ENCODE results near the gene RNF182.
"Not testable (repeated sequence)": the region's sequence is repeated elsewhere in the genome, so short reads cannot be mapped to it uniquely, and the experiment has no call there.

The RNF182 gene

GRCh38 chr6:13953061-13953705 is 28.4 kb downstream of the RNF182 start:
- Mint-ChIP-seq H3K36me3 (peaks cover 0 to 3% of the 10 kb centered on the region in 2 donors), H3K4me1 (no peaks in the 10 kb centered on the region), H3K27me3 (peaks cover 7 to 10% of the 10 kb centered on the region in 2 donors), H3K9me3 (peaks cover 3 to 4% of the 10 kb centered on the region in 2 donors), H3K4me3 (no peak overlapping the region), H3K27ac (no peak overlapping the region)
- no peak for DNase-seq
- ATAC-seq (replicated peaks), result no peak

GRCh38 chr6:13965582-13966127 is 40.9 kb downstream of the RNF182 start:
- H3K9me3 Mint-ChIP-seq, result peaks cover 3 to 4% of the 10 kb centered on the region in 2 donors
- H3K4me1 Mint-ChIP-seq, result peaks cover 4 to 10% of the 10 kb centered on the region in 2 donors
- H3K27ac Mint-ChIP-seq, result no peak overlapping the region
- no peaks in the 10 kb centered on the region for H3K36me3 Mint-ChIP-seq
- H3K27me3 Mint-ChIP-seq, result peaks cover 18 to 20% of the 10 kb centered on the region in 2 donors
- ATAC-seq (replicated peaks) (peak; percentile 31 to 42), DNase-seq (no peak)
- H3K4me3 Mint-ChIP-seq, result no peak overlapping the region

GRCh38 chr6:13971303-13971702 is 46.6 kb downstream of the RNF182 start:
- no peak overlapping the region for H3K4me3 Mint-ChIP-seq
- no peaks in the 10 kb centered on the region for H3K4me1 Mint-ChIP-seq
- peaks cover 7 to 24% of the 10 kb centered on the region in 2 donors for H3K27me3 Mint-ChIP-seq
- ATAC-seq (replicated peaks) (no peak), DNase-seq (no peak)
- peaks cover 21% of the 10 kb centered on the region in 2 donors for H3K9me3 Mint-ChIP-seq
- peaks cover 7% of the 10 kb centered on the region in 2 donors for H3K36me3 Mint-ChIP-seq
- no peak overlapping the region for H3K27ac Mint-ChIP-seq

- H3K4me1 Mint-ChIP-seq; ATAC-seq (replicated peaks); H3K27ac Mint-ChIP-seq; DNase-seq; H3K36me3 Mint-ChIP-seq; H3K4me3 Mint-ChIP-seq: not testable (repeated sequence)
- H3K9me3 Mint-ChIP-seq, result peaks cover 21% of the 10 kb centered on the region in 2 donors
- peaks cover 14 to 28% of the 10 kb centered on the region in 2 donors for H3K27me3 Mint-ChIP-seq
Observed at GRCh38 chr6:13972602-13973001, 47.9 kb downstream of the RNF182 start.

GRCh38 chr6:13973422-13973821 is 48.7 kb downstream of the RNF182 start:
- ATAC-seq (replicated peaks); H3K36me3 Mint-ChIP-seq; DNase-seq; H3K27ac Mint-ChIP-seq; H3K4me3 Mint-ChIP-seq; H3K4me1 Mint-ChIP-seq: not testable (repeated sequence)
- Mint-ChIP-seq H3K9me3 (peaks cover 21% of the 10 kb centered on the region in 2 donors), H3K27me3 (peaks cover 16 to 28% of the 10 kb centered on the region in 2 donors)

- Mint-ChIP-seq H3K4me1 (no peaks in the 10 kb centered on the region), H3K4me3 (no peak overlapping the region), H3K36me3 (no peaks in the 10 kb centered on the region), H3K27ac (no peak overlapping the region), H3K27me3 (peaks cover 21 to 24% of the 10 kb centered on the region in 2 donors), H3K9me3 (peaks cover 7 to 8% of the 10 kb centered on the region in 2 donors)
- ATAC-seq (replicated peaks) (no peak), DNase-seq (no peak)
Observed at GRCh38 chr6:13978102-13978640, 53.4 kb downstream of the RNF182 start.

GRCh38 chr6:13978787-13979186 is 54.0 kb downstream of the RNF182 start:
- H3K9me3 Mint-ChIP-seq, result peaks cover 1% of the 10 kb centered on the region in 2 donors
- H3K4me1 Mint-ChIP-seq, result no peaks in the 10 kb centered on the region
- no peaks in the 10 kb centered on the region for H3K36me3 Mint-ChIP-seq
- DNase-seq (no peak), ATAC-seq (replicated peaks) (no peak)
- no peak overlapping the region for H3K27ac Mint-ChIP-seq
- peaks cover 25 to 30% of the 10 kb centered on the region in 2 donors for H3K27me3 Mint-ChIP-seq
- no peak overlapping the region for H3K4me3 Mint-ChIP-seq

- peaks cover 30 to 36% of the 10 kb centered on the region in 2 donors for H3K27me3 Mint-ChIP-seq
Observed at GRCh38 chr6:13979284-13980171, 54.8 kb downstream of the RNF182 start.

GRCh38 chr6:13980534-13980933 is 55.8 kb downstream of the RNF182 start:
- H3K36me3 Mint-ChIP-seq, result no peaks in the 10 kb centered on the region
- H3K9me3 Mint-ChIP-seq, result no peaks in the 10 kb centered on the region
- H3K27ac Mint-ChIP-seq, result no peak overlapping the region
- ATAC-seq (replicated peaks), result no peak
- H3K4me3 Mint-ChIP-seq, result no peak overlapping the region
- no peaks in the 10 kb centered on the region for H3K4me1 Mint-ChIP-seq
- no peak for DNase-seq
- H3K27me3 Mint-ChIP-seq, result peaks cover 32 to 39% of the 10 kb centered on the region in 2 donors

More at GRCh38 chr6:13979284-13980171, 54.8 kb downstream of the RNF182 start:
- H3K27ac Mint-ChIP-seq, result no peak overlapping the region
- DNase-seq (no peak), ATAC-seq (replicated peaks) (no peak)
- H3K9me3 Mint-ChIP-seq, result no peaks in the 10 kb centered on the region
- H3K4me3 Mint-ChIP-seq, result no peak overlapping the region
- no peaks in the 10 kb centered on the region for H3K36me3 Mint-ChIP-seq
- no peaks in the 10 kb centered on the region for H3K4me1 Mint-ChIP-seq

- no peaks in the 10 kb centered on the region for H3K36me3 Mint-ChIP-seq
- H3K9me3 Mint-ChIP-seq, result no peaks in the 10 kb centered on the region
- ATAC-seq (replicated peaks) (no peak), DNase-seq (no peak)
- H3K27me3 Mint-ChIP-seq, result peaks cover 34 to 38% of the 10 kb centered on the region in 2 donors
- H3K4me3 Mint-ChIP-seq, result no peak overlapping the region
- H3K27ac Mint-ChIP-seq, result peak overlapping the region; percentile 31
- H3K4me1 Mint-ChIP-seq, result peaks cover 0 to 2% of the 10 kb centered on the region in 2 donors
Observed at GRCh38 chr6:13985663-13986325, 61.0 kb downstream of the RNF182 start.

- H3K9me3 Mint-ChIP-seq, result no peaks in the 10 kb centered on the region
- peaks cover 33 to 37% of the 10 kb centered on the region in 2 donors for H3K27me3 Mint-ChIP-seq
- H3K4me3 Mint-ChIP-seq, result no peak overlapping the region
- H3K27ac Mint-ChIP-seq, result no peak overlapping the region
- no peak for ATAC-seq (replicated peaks)
- DNase-seq, result no peak
- no peaks in the 10 kb centered on the region for H3K36me3 Mint-ChIP-seq
- H3K4me1 Mint-ChIP-seq, result peaks cover 0 to 2% of the 10 kb centered on the region in 2 donors
Observed at GRCh38 chr6:13986700-13987399, 62.1 kb downstream of the RNF182 start.

- Mint-ChIP-seq H3K27me3 (peaks cover 28 to 32% of the 10 kb centered on the region in 2 donors), H3K27ac (no peak overlapping the region), H3K4me1 (peaks cover 0 to 2% of the 10 kb centered on the region in 2 donors), H3K9me3 (no peaks in the 10 kb centered on the region), H3K36me3 (no peaks in the 10 kb centered on the region), H3K4me3 (no peak overlapping the region)
- ATAC-seq (replicated peaks) (no peak), DNase-seq (no peak)
Observed at GRCh38 chr6:13987400-13987865, 62.7 kb downstream of the RNF182 start.

- no peaks in the 10 kb centered on the region for H3K9me3 Mint-ChIP-seq
- H3K4me1 Mint-ChIP-seq, result peaks cover 0 to 2% of the 10 kb centered on the region in 2 donors
- H3K27ac Mint-ChIP-seq, result no peak overlapping the region
- H3K4me3 Mint-ChIP-seq, result no peak overlapping the region
- no peaks in the 10 kb centered on the region for H3K36me3 Mint-ChIP-seq
- DNase-seq (no peak), ATAC-seq (replicated peaks) (no peak)
- peaks cover 23 to 29% of the 10 kb centered on the region in 2 donors for H3K27me3 Mint-ChIP-seq
Observed at GRCh38 chr6:13988049-13988738, 63.4 kb downstream of the RNF182 start.
